LNCaP clone FGC (cell line): ENCODE results near the gene SLAIN1.

Experiments
- DNase-seq: peaks from one replicate; pipeline ENCODE4 v3.0.0-alpha.2; 2011; ENCODE audit warnings: low read depth
- H3K4me3 ChIP-seq: 2 replicates; pipeline ENCODE4 v1.5.1; 2011; ENCODE audit warnings: mild to moderate bottlenecking, low read depth, low read length, control low read depth
- CTCF ChIP-seq: IDR thresholded peaks from 2 replicates; pipeline ENCODE4 v1.5.1; 2012; ENCODE audit warnings: mild to moderate bottlenecking; ENCODE audit not compliant: control insufficient read depth, insufficient read depth; ENCODE audit errors: extremely low read depth

SLAIN1 gene

GRCh38 chr13:77779552-77780272 lies 82.2 kb downstream of the SLAIN1 start:
- no peak overlapping the region for H3K4me3 ChIP-seq
- peak; percentile 62 for TF ChIP-seq CTCF
- peak; percentile 62 for DNase-seq

- DNase-seq = no peak
- no peak for TF ChIP-seq CTCF
- H3K4me3 ChIP-seq = no peak overlapping the region
Observed at GRCh38 chr13:77781808-77782207, 84.3 kb downstream of the SLAIN1 start.

GRCh38 chr13:77784515-77784914 lies 87.0 kb downstream of the SLAIN1 start:
- TF ChIP-seq CTCF = no peak
- no peak for DNase-seq
- no peak overlapping the region for H3K4me3 ChIP-seq

- no peak for DNase-seq
- H3K4me3 ChIP-seq = no peak overlapping the region
- TF ChIP-seq CTCF = no peak
Observed at GRCh38 chr13:77786695-77787287, 89.3 kb downstream of the SLAIN1 start.

- no peak overlapping the region for H3K4me3 ChIP-seq
- DNase-seq = no peak
- no peak for TF ChIP-seq CTCF
Observed at GRCh38 chr13:77789376-77789775, 91.9 kb downstream of the SLAIN1 start.

GRCh38 chr13:77800219-77800618 lies 102.7 kb downstream of the SLAIN1 start:
- H3K4me3 ChIP-seq = no peak overlapping the region
- no peak for TF ChIP-seq CTCF
- DNase-seq = no peak

- DNase-seq = no peak
- TF ChIP-seq CTCF = no peak
- H3K4me3 ChIP-seq = no peak overlapping the region
Observed at GRCh38 chr13:77806518-77806917, 109.0 kb downstream of the SLAIN1 start.
